GM18505 (cell line): Measurements from ENCODE around the gene VN1R5.
"Not testable (repeated sequence)": the region's sequence is repeated elsewhere in the genome, so short reads cannot be mapped to it uniquely, and the experiment has no call there.

Experiments
- ATAC-seq: cut with Tn5 transposase; IDR thresholded peaks from one replicate; pipeline ENCODE4 v1.9.1; 2021; ENCODE audit not compliant: unreplicated experiment
- POLR2A ChIP-seq: IDR thresholded peaks from 4 replicates; pipeline ENCODE4 v1.6.1; 2011; ENCODE audit warnings: borderline replicate concordance; ENCODE audit not compliant: insufficient read depth, insufficient read length; ENCODE audit errors: extremely low read depth

The VN1R5 gene

DNA sequence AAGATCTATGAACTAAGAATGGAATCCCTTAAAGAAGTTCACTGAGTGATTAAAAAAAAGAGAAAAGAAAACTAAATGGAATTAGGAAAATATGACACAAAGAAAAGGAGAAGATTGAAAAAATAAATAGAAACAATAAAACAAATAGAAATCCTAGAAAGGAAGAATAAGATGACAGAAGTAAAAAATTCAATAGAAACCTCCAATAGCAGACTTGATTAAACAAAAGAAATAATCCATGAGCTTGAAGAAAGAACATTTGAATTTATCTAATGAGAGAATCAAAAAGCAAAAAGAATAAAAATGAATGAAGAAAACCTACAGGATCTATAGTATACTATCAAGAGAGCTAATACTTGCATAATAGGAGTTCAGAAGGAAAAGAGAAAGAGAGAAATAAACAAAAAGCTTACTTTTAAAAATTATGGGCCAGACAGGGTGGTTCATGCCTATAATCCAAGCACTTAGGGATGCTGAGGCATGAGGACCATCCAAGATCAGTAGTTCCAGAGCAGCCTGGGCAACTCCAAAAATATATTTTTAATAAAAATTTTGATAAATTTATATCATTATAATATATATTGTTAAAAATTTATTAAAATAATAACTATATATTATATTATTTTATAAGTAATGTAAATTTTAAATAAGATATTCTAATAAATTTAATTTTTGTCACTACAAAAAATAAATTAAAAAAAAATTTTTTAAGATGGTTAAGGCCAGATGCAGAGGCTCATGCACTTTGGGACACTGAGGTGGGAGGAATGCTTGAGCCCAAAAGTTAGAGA lies 9.4 kb upstream of the VN1R5 start:
- TF ChIP-seq POLR2A, result no peak
- ATAC-seq, result no peak

DNA sequence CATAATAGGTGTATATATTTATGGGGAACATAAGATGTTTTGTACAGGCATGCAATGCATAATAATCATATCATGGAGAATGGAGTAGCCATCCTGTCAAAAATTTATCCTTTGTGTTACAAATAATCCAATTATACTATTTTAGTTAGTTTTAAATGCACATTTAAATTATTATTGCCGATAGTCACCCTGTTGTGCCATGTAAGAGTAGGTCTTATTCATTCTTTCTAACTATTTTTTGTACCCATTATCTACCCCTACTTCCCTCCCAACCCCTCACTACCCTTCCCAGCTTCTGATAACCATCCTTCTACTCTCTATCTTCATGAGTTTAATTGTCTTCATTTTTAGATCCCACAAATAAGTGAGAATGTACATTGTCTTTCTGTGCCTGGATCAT lies 8.3 kb upstream of the VN1R5 start:
- TF ChIP-seq POLR2A, result no peak
- no peak for ATAC-seq

DNA sequence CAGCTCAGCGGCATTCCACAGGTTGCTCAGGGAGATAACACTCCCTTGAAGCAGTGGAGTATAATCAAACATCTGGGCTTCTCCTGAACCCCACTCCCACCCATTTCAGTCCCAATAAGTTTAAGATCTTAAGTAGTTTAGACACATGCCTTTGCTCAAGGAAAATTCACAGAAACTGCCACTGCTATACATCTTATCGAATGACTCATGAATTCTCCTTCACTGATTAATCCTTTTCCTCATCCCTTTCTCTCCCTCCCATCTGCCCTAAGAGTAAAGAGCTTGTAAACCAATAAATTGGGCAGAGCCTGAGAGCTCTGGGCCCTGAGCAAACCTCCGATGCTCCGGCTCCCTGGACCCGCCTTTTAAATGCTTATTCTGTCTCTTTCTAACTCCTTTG lies 10.2 kb downstream of the VN1R5 start:
- TF ChIP-seq POLR2A, result no peak
- no peak for ATAC-seq

DNA sequence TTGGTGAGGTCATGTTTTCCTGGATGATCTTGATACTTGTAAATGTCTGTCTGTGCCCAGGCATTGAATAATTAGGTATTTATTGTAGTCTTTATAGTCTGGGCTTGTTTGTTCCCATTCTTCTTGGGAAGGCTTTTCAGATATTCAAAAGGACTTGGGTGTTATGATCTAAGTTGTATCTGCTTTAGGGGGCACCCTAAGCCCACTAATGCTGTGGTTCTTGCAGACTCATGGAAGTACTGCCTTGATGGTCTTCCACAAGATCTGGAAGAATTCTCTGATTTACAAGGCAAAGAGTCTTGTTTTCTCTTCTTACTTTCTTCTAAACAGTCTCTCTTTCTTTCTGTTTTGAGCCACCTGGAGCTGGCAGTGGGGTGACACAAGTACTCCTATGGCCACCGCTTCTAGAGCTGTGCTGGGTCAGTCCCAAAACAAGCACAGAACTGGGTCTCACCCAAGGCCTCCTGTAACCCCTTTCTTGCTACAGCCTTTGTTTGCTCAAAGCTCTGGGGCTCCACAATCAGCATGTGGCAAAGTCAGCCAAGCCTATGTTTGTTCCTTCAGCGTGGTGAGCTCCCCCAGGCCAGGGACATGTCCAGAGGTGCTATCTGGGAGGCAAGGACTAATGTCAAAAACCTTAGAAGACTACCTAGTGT lies 12.6 kb downstream of the VN1R5 start:
- no peak for ATAC-seq
- TF ChIP-seq POLR2A, result no peak

- ATAC-seq, result no peak
- no peak for TF ChIP-seq POLR2A
Observed at GRCh38 chr1:247269133-247269532, 13.3 kb downstream of the VN1R5 start.

DNA sequence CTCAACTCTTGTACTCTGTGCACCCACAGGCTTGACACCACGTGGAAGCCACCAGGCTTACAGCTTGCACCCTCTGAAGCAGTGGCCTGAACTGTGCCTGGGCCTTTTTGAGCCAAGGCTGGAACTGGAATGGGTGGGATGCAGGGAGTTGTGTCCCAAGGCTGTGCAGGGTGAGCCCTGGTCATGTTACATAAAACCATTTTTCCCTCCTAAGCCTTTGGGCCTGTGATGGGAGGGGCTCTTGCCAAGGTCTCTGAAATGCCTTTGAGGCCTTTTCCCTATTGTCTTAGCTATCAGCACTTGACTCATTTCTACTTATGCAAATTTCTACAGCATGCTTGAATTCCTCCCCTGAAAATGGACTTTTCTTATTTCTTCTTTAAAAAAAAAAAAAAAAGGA lies 14.1 kb downstream of the VN1R5 start:
- ATAC-seq, result no peak
- TF ChIP-seq POLR2A, result no peak

DNA sequence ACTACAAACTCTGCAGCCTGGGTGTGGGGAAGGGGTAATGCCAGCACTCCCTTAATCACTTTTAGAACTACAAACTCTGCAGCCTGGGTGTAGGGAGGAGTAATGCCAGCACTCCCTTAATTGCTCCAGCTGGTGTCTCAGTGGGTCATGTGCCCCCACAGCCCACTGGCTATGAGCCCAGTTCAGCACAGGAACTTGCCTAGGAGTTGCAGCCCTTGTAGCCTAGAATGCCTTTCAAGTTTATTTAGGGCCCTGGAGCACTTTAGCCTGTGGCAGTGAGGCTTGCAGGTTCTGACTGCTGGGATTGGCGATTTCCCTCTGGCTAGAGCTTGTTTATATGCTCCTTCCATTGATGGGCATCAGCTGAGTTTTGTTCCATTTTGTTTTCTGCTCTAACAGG lies 17.1 kb downstream of the VN1R5 start:
- TF ChIP-seq POLR2A, result no peak
- no peak for ATAC-seq

DNA sequence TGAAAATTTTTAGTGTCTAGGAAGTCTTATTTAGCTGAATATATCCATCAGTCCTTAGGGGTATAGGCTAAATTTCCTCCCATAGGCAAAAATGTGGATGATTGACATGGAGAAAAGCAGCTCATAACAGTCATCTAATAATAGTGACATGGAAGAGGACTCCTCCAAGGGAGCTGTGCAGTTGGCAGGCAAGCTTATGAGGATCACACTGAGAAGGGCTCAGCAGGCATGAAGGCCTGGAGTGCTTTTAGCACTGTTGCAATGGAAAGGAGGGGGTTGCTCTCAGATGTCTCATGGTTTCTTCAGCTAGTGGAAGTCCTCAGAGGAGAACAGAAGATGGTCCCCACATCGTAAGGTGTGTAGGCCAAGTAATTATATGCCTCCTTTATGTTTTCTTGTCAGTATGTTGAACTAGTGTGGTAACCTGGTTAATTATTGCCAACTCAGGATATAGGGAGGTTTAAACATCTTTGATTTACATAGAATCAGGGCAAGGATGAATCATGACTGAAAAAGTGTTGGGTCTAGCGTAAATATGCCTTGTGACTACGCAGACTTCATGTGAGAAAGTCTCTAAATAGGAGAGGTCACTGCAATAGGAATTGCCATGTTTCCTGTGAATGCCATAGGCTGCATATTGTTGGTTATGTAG lies 18.9 kb downstream of the VN1R5 start:
- ATAC-seq, result no peak
- no peak for TF ChIP-seq POLR2A

DNA sequence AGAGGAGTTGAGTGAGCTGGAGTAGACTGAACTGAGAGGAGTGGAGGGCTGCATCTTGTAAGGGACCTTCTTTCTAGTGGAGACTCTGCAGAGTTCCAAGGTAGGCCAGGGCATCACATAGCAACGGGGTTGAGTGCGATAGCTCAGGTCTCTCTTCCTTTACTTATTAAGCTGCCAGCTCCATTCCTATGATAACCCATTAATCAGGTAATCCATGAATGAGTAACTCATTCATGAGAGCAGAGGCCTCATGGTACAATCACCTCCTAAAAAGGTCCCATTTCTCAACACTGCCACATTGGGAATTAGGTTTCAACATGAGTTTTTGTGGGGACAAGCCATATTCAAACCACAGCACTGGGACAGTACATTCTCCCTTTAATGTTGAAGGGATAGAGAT lies 21.3 kb downstream of the VN1R5 start:
- no peak for ATAC-seq
- no peak for TF ChIP-seq POLR2A

- no peak for TF ChIP-seq POLR2A
- ATAC-seq, result no peak
Observed at GRCh38 chr1:247281001-247281574, 25.2 kb downstream of the VN1R5 start.

- ATAC-seq, result no peak
- no peak for TF ChIP-seq POLR2A
Observed at GRCh38 chr1:247286134-247286670, 30.3 kb downstream of the VN1R5 start.

- ATAC-seq, result no peak
- TF ChIP-seq POLR2A, result no peak
Observed at GRCh38 chr1:247287460-247287859, 31.6 kb downstream of the VN1R5 start.

GRCh38 chr1:247288341-247288740 lies 32.5 kb downstream of the VN1R5 start:
- no peak for TF ChIP-seq POLR2A
- no peak for ATAC-seq

DNA sequence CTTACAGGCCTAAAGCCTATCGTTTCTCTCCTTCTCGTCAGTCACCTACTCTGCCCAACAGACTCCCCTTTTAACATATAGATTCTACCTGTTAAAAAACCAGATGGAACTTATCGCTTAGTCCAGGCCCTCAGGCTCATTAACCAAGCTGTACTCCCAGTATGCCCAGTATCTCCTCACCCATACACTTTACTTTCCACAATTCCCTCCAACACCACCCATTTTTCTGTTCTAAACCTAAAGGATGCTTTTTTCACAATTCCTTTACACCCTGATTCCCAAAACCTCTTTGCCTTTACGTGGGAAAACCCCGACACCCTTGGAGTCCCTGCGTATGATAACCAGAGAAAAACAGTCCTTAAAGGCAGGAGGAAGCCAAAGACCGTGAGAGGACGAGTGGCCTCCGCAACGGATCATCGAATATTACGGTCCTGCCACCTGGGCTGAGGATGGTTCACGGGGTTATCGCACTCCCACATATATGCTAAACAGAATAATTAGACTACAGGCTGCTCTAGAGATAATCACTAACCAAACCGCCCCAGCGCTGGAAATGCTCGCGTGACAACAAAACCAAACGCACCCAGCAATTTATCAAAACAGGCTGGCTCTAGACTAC lies 33.5 kb downstream of the VN1R5 start:
- ATAC-seq, result not testable (repeated sequence)

DNA sequence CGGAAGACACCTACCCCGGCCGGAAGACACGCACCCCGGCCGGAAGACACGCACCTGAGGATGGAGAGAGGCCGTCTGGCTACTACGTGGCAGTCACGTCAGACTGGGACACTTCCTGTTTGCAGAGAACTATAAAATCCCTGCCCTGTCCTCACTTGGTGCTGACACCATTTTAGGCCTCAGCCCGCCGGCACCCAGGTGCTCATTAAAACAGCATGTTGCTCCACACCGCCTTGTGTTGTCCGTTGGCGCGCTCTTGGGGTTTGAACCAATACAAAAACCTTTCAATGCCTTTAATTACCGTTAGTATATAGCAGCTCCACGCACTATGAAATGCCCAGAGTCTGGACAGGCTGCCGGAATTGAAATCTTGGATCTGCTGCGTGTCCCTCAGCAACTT lies 34.7 kb downstream of the VN1R5 start:
- ATAC-seq, result no peak
- TF ChIP-seq POLR2A, result no peak
